ENCODE measurements around the gene RNF149.

Gene RNF149

GRCh38 chr2:101230541-101231001, 77.9 kb downstream of the RNF149 start:
- no peak overlapping the region for H3K27ac ChIP-seq (ENCODE audit: poor library complexity, severe bottlenecking)
- H3K4me1 ChIP-seq (ENCODE audit: insufficient read depth, poor library complexity, severe bottlenecking), result no peaks in the 10 kb centered on the region
- H3K36me3 ChIP-seq (ENCODE audit: low read depth), result no peaks in the 10 kb centered on the region
- DNase-seq (ENCODE audit: low spot score), result no peak
- ATAC-seq (ENCODE audit: low read depth), result no peak
- TF ChIP-seq, protein P1, sequence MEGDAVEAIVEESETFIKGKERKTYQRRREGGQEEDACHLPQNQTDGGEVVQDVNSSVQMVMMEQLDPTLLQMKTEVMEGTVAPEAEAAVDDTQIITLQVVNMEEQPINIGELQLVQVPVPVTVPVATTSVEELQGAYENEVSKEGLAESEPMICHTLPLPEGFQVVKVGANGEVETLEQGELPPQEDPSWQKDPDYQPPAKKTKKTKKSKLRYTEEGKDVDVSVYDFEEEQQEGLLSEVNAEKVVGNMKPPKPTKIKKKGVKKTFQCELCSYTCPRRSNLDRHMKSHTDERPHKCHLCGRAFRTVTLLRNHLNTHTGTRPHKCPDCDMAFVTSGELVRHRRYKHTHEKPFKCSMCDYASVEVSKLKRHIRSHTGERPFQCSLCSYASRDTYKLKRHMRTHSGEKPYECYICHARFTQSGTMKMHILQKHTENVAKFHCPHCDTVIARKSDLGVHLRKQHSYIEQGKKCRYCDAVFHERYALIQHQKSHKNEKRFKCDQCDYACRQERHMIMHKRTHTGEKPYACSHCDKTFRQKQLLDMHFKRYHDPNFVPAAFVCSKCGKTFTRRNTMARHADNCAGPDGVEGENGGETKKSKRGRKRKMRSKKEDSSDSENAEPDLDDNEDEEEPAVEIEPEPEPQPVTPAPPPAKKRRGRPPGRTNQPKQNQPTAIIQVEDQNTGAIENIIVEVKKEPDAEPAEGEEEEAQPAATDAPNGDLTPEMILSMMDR (IDR thresholded peaks at IDR 0.05; ENCODE audit: poor library complexity, severe bottlenecking), result no peak
- no peak overlapping the region for H3K4me3 ChIP-seq (ENCODE audit: severe bottlenecking)
- H3K9me3 ChIP-seq (ENCODE audit: severe bottlenecking), result no peaks in the 10 kb centered on the region
- no peaks in the 10 kb centered on the region for H3K27me3 ChIP-seq (ENCODE audit: insufficient read depth, poor library complexity, severe bottlenecking)

Measured in RWPE2 (cell line).